Myocyte (in vitro differentiated cells): ENCODE results near the gene UBE2D3. TPM values are rescaled to one million over a fixed set of nuclear protein-coding genes. Genes with fewer than 3 reads are reported as not detected.

Experiments
- DNase-seq: peaks from one replicate; pipeline ENCODE4 v3.0.0-alpha.2; 2012; ENCODE audit warnings: low read depth
- total RNA-seq: library from RNA; depleted of rRNA; stranded (reverse); fragments of >200 nt; gene quantifications from 2 replicates; pipeline ENCODE4 v1.2.3, GENCODE V29; 2014

The UBE2D3 gene
- total RNA-seq, 1 donor from 2014 or later: 572 TPM

DNA sequence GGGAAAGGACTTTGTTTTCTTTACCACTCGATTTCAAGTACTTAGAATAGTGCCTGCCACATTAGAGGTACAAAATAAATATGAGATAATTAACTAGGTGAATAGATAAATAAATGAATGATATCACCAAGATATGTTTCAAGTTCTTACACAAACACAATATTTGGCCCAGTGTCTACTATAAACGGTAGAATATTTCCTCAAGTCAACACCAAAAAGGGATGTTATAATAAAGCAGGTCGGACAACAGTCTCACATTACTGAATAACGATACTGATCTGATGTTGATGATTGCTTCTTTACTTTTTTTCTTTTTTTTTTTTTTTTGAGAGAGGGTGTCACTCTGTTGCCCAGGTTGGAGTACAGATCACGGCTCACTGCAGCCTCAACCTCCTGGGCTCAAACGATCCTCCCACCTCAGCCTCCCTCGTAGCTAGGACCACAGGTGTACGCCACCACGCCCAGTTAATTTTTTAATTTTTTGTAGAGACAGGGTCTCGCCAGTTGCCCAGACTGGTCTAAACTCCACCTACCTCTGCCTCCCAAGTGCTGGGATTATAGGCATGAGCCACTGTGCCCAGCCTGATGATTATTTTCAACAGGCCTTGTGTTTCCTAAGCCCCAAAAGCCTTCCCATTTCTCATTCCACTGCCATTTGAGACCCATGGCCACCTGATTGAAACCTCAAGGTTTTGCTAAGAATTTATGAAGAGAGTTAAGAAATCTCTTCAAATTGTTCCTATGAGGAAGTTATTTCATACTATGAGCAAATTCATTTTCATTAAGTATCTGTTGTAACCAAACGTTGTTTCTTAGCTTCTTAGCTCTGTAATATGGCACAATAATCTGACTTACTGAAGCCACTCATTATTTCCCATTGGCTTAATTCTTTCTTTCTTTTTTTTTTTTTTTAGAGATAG, 68.8 kb downstream of the UBE2D3 start:
- DNase-seq: no peak

DNA sequence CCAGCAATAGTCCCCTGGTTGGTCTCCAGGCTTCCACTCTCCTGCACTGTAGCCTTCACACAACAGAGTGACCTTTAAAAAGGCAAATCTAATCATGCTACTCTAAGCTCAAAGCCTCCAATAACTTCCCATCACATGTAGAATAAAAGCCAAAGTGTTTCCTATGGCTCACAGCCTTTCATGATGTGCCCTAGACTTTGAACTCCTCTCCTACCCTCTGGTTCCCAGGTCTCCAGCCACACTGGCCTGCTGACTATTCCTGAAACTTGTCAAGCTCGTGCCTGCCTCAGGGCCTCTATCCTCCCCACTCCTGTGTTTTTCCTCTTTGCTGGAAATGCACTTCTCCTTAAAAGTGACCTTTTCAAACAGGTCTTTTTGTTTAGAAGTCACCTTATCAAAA, 69.7 kb downstream of the UBE2D3 start:
- DNase-seq: no peak

DNA sequence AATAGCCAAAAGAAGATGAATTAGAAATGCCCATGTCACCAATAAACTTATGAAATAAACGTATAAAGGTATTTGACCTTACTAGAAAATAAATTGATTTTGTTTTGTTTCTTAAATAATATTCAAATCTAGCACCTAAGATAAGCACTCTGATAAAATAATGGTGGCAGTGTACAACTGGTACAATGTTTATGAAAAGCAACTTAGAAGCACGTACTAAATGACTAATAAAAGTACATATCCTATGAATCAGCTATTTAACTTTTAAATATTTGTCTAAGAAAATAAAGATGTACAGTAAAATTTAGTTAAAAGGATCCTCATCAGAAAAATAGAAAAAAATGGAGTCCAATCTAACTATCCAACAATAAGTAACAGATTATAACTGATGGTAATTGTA, 73.3 kb downstream of the UBE2D3 start:
- no peak for DNase-seq

DNA sequence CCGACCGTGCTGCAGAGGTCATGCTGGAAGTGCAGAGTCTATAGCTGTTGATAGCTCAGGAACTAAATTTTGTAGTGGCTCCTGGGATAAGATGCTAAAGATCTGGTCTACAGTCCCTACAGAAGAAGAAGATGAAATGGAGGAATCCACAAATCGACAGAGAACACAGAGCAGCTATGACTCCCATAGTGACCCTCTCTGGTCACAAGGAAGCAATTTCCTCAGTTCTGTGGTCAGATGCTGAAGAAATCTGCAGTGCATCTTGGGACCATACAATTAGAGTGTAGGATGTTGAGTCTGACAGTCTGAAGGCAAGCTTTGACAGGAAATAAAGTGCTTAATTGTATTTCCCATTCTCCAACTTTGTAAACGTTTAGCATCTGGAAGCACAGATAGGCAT, 75.4 kb downstream of the UBE2D3 start:
- DNase-seq: no peak

Other genes starting within 250 kb of the UBE2D3 start
- gene MANBA, start 66.6 kb downstream of the UBE2D3 start, total RNA-seq: 35.3 and 44.5 TPM in 2 replicates
- 39.0 and 39.5 TPM in 2 replicates for gene CISD2, start 41.4 kb upstream of the UBE2D3 start, total RNA-seq
- 1.1 and 2.4 TPM in 2 replicates for gene SLC9B1, start 192.2 kb upstream of the UBE2D3 start, total RNA-seq
- gene SLC9B2, start 249.2 kb upstream of the UBE2D3 start, total RNA-seq: 9.7 and 10.6 TPM in 2 replicates